H54 (cell line): ENCODE data around the gene KRT71.
"Not testable (repeated sequence)": the region's sequence is repeated elsewhere in the genome, so short reads cannot be mapped to it uniquely, and the experiment has no call there.

Experiments
- DNase-seq: peaks from one replicate; pipeline ENCODE4 v3.0.0; 2011; ENCODE audit warnings: low spot score, mixed read lengths; ENCODE audit not compliant: insufficient read length
- FAIRE-seq: peaks from 3 replicates; lab custom pipeline; 2011; peaks lifted over from hg19 to GRCh38; lab: Jason Lieb, UNC
- POLR2A ChIP-seq: IDR thresholded peaks from 2 replicates; pipeline ENCODE4 v1.6.1; 2011; ENCODE audit warnings: low read depth, mild to moderate bottlenecking, low read length

Gene KRT71

GRCh38 chr12:52552681-52553195, at the start of gene KRT71:
KRT71 (minus strand) TSS chr12:52553145; CDS start chr12:52553077, 68 bp downstream.
- FAIRE-seq (no peak), DNase-seq (no peak)
- no peak for TF ChIP-seq POLR2A

DNA sequence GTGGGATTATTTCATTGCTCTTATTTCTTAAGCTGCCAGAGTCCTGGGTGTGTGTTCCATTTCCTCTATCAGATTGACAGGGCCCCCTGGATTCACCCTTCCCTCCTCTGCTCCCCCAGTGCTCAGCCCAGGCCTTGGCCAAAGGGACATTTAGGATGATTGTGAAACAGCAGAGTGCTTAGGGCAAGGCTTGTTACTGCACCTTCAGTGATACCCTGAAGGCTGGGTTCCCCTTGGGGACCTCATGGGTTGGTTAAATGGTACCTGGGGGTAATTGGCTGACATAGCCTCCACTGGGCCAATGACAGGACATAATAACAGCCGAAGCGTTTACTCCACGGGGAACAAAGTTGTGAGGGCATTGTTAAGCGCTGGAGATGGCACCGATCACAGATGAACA, 49.6 kb upstream of the KRT71 start:
- no peak for FAIRE-seq
- DNase-seq = no peak
- TF ChIP-seq POLR2A = no peak

GRCh38 chr12:52601671-52602070, 48.7 kb upstream of the KRT71 start:
- no peak for TF ChIP-seq POLR2A
- FAIRE-seq (no peak), DNase-seq (no peak)

DNA sequence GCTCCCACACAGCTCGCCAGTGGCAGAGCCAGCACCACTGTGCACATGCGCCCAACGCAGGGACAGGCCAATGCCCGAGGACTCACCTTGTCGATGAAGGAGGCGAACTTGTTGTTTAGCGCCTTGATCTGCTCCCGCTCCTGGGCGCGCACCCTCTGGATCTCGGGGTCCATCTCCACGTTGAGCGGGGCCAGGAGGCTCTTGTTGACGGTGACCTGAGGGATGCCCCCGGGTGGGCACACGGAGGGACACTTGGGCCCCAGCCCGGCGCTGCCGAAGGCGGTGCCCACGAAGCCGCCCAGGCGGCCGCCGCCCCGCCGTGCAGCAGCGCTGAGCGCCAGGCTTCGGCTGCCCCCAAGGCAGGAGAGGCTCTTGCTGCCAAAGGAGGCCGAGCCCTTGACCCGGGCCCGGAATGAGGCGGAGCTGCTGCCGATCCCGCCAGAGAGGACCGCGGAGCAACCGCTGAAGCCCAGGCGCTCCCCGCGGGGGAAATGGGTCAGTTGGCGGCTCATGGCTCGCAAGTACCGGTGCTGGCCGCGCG, 48.1 kb upstream of the KRT71 start, which contains the start of gene KRT72:
KRT72 (minus strand) TSS at position 523 of the 541 bp plus-strand sequence; CDS start at position 512, 11 bp downstream.
- DNase-seq = no peak
- no peak for FAIRE-seq
- no peak for TF ChIP-seq POLR2A

GRCh38 chr12:52600475-52600874, 47.5 kb upstream of the KRT71 start:
- FAIRE-seq = no peak
- no peak for TF ChIP-seq POLR2A
- no peak for DNase-seq

DNA sequence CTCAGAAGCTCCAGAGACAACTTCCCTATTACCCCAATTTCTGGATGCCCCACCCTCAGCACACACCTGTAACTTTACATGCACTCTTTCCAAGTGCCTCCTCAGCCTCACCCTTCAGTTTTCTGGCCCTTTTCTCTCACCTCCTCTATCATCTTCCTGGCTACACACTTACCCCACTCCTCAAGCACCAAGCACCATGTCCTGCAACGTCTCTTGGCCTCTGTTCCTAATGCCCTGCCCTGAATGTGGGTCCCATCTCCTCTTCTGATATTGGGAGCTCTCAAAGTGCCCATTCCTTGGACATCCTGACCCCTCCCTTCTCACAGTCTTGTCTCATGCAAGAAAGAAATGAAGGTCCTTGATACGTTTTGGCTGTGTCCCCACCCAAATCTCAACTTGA, 47.1 kb upstream of the KRT71 start:
- no peak for FAIRE-seq
- no peak for TF ChIP-seq POLR2A
- no peak for DNase-seq

DNA sequence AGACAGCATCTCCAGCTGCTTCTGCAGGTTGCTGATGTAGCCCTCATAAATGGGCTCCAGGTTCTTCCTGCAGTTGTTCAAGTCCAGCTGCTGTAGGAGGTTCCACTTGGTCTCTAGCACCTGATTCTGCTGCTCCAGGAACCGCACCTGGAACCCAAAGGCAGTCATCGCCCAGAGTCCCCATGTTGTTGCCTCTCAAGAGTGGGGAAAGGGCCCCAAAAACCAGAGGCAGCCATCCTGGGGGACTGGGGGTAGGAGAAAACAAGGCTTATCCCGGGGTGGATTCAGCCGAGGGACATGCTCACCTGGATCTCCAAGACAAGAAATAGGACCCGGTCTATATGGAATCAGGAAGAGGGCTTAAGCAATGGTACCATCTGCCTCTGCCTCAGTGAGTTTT, 46.0 kb upstream of the KRT71 start:
- DNase-seq = no peak
- no peak for TF ChIP-seq POLR2A
- no peak for FAIRE-seq

- FAIRE-seq, DNase-seq: not testable (repeated sequence)
These were observed 41.3 kb upstream of the KRT71 start for GRCh38 chr12:52594237-52594636.

- DNase-seq (no peak), FAIRE-seq (no peak)
- no peak for TF ChIP-seq POLR2A
These were observed 38.6 kb upstream of the KRT71 start for GRCh38 chr12:52591521-52591920.

DNA sequence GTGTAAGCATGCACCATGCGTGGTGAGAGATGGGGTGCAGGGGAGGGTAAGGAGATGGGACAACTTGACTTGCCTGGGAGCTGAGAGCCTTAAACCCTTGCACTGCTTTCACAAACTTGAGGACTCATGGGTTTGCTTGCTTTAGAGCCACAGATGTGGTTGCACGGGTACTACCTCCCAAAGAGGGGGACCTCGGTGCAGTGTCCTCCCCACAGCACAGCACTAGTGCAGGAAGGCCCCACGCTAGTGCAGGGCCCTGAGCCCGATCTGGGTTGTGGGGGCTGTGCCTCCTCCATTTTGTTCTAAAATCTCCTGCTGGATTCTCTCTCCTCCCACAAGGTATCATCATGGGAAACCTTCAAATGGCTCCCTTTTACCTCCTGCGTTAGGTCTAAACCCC, 37.1 kb upstream of the KRT71 start:
- FAIRE-seq (no peak), DNase-seq (no peak)
- TF ChIP-seq POLR2A = no peak

- no peak for TF ChIP-seq POLR2A
- no peak for DNase-seq
- FAIRE-seq = no peak
These were observed 34.6 kb upstream of the KRT71 start for GRCh38 chr12:52587563-52587962.

DNA sequence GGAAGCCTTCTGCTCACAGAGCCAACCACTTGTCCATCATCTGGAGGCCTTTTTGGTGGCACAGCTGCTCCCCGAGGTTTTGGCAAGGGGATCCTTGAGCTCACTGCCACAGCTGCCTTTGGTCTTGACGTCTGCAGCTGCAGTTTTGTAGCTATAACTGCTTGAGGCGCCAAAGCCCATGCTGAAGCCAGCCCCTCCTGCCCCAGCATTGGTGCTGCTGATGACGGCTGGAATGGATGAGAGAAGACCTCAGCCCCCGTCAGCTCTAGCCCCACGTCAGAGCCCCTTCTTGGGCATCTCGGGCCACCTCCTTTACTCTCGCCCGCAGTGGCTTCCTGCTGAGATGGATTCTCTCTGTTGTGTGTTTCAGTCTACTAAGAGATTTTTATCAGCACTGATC, 33.0 kb upstream of the KRT71 start:
- TF ChIP-seq POLR2A = no peak
- FAIRE-seq = no peak

GRCh38 chr12:52585066-52585465, 32.1 kb upstream of the KRT71 start:
- no peak for FAIRE-seq
- DNase-seq = no peak
- TF ChIP-seq POLR2A = no peak

More for the DNA sequence above, 33.0 kb upstream of the KRT71 start:
- no peak for DNase-seq

- no peak for TF ChIP-seq POLR2A
- FAIRE-seq = no peak
- no peak for DNase-seq
These were observed 31.3 kb upstream of the KRT71 start for GRCh38 chr12:52584156-52584682.

GRCh38 chr12:52582971-52583456, 30.1 kb upstream of the KRT71 start:
- DNase-seq = peak; percentile 77
- no peak for FAIRE-seq
- TF ChIP-seq POLR2A = no peak
